H9 (cell line): ENCODE results near the gene POLK. TPM values are rescaled to one million over a fixed set of nuclear protein-coding genes. Genes with fewer than 3 reads are reported as not detected.

Experiments
- DNase-seq: peaks from one replicate; pipeline ENCODE4 v3.0.0-alpha.2; 2017
- H2AFZ ChIP-seq: one replicate; pipeline ENCODE4 v1.6.1; 2013; ENCODE audit warnings: mild to moderate bottlenecking, low read length, control low read depth, moderate library complexity
- H2AK5ac ChIP-seq: 2 replicates; pipeline ENCODE4 v1.6.1; 2013; ENCODE audit warnings: low read length, control low read depth, mixed read lengths; ENCODE audit not compliant: insufficient read length
- H2BK120ac ChIP-seq: one replicate; pipeline ENCODE4 v1.6.1; 2013; ENCODE audit warnings: low read depth, mild to moderate bottlenecking, low read length, control low read depth, inconsistent platforms; ENCODE audit not compliant: poor library complexity, severe bottlenecking
- H2BK12ac ChIP-seq: 2 replicates; pipeline ENCODE4 v1.6.1; 2013; ENCODE audit warnings: low read length, control low read depth, mixed read lengths, low read depth; ENCODE audit not compliant: insufficient read length
- H2BK15ac ChIP-seq: 2 replicates; pipeline ENCODE4 v1.6.1; 2013; ENCODE audit warnings: low read depth, low read length, control low read depth
- H2BK20ac ChIP-seq: one replicate; pipeline ENCODE4 v1.6.1; 2013; ENCODE audit warnings: low read depth, mild to moderate bottlenecking, low read length, control low read depth, inconsistent platforms; ENCODE audit not compliant: poor library complexity, severe bottlenecking
- H2BK5ac ChIP-seq: 2 replicates; pipeline ENCODE4 v1.6.1; 2013; ENCODE audit warnings: low read length, control low read depth, mixed read lengths; ENCODE audit not compliant: insufficient read length
- H3K14ac ChIP-seq: 2 replicates; pipeline ENCODE4 v1.6.1; 2013; ENCODE audit warnings: low read length, control low read depth; ENCODE audit not compliant: insufficient read depth
- H3K18ac ChIP-seq: 2 replicates; pipeline ENCODE4 v1.6.1; 2013; ENCODE audit warnings: low read depth, mild to moderate bottlenecking, mixed read lengths, low read length, control low read depth; ENCODE audit not compliant: insufficient read length
- H3K23ac ChIP-seq: 2 replicates; pipeline ENCODE4 v1.6.1; 2013; ENCODE audit warnings: low read length, control low read depth, mixed read lengths, low read depth; ENCODE audit not compliant: insufficient read length
- H3K23me2 ChIP-seq: 2 replicates; pipeline ENCODE4 v1.6.1; 2013; ENCODE audit warnings: low read depth, mild to moderate bottlenecking, mixed read lengths, low read length, control low read depth; ENCODE audit not compliant: insufficient read length, poor library complexity, severe bottlenecking
- H3K27ac ChIP-seq: 2 replicates; pipeline ENCODE4 v1.5.1; 2013; ENCODE audit warnings: low read length, control low read depth, mixed read lengths, low read depth; ENCODE audit not compliant: insufficient read length
- H3K27me3 ChIP-seq: 2 replicates; pipeline ENCODE4 v1.6.1; 2013; ENCODE audit warnings: low read length, control low read depth, inconsistent platforms; ENCODE audit not compliant: insufficient read depth
- H3K4ac ChIP-seq: 2 replicates; pipeline ENCODE4 v1.6.1; 2013; ENCODE audit warnings: low read depth, mild to moderate bottlenecking, control low read depth, inconsistent platforms, low read length, moderate library complexity
- H3K4me1 ChIP-seq: 2 replicates; pipeline ENCODE4 v1.6.1; 2013; ENCODE audit warnings: low read length, control low read depth, inconsistent platforms; ENCODE audit not compliant: insufficient read depth
- H3K4me2 ChIP-seq: 2 replicates; pipeline ENCODE4 v1.6.1; 2013; ENCODE audit warnings: low read length, control low read depth, mixed read lengths; ENCODE audit not compliant: insufficient read length, insufficient read depth
- H3K56ac ChIP-seq: 2 replicates; pipeline ENCODE4 v1.6.1; 2013; ENCODE audit warnings: low read depth, mild to moderate bottlenecking, mixed read lengths, low read length, control low read depth; ENCODE audit not compliant: insufficient read length
- H3K79me1 ChIP-seq: 2 replicates; pipeline ENCODE4 v1.6.1; 2013; ENCODE audit warnings: low read depth, mild to moderate bottlenecking, moderate library complexity, low read length, control low read depth, inconsistent platforms; ENCODE audit not compliant: insufficient read depth, poor library complexity, severe bottlenecking
- H3K79me2 ChIP-seq: 2 replicates; pipeline ENCODE4 v1.6.1; 2013; ENCODE audit warnings: low read length, control low read depth, inconsistent platforms; ENCODE audit not compliant: insufficient read depth
- H3K9ac ChIP-seq: 2 replicates; pipeline ENCODE4 v1.6.1; 2013; ENCODE audit warnings: low read length, control low read depth, mixed read lengths; ENCODE audit not compliant: insufficient read length; ENCODE audit errors: extremely low read depth
- H3K9me3 ChIP-seq: one replicate; pipeline ENCODE4 v1.6.1; 2013; ENCODE audit warnings: low read depth, low read length, inconsistent platforms; ENCODE audit not compliant: control insufficient read depth
- H3T11ph ChIP-seq: one replicate; pipeline ENCODE4 v1.6.1; 2013; ENCODE audit warnings: mild to moderate bottlenecking, low read length, control low read depth, inconsistent platforms
- H4K20me1 ChIP-seq: one replicate; pipeline ENCODE4 v1.6.1; 2013; ENCODE audit not compliant: control insufficient read depth, insufficient read length, insufficient read depth
- H4K5ac ChIP-seq: 2 replicates; pipeline ENCODE4 v1.6.1; 2013; ENCODE audit warnings: low read depth, mild to moderate bottlenecking, mixed read lengths, low read length, control low read depth; ENCODE audit not compliant: insufficient read length
- H4K8ac ChIP-seq: replicated peaks from 2 replicates; pipeline ENCODE4 v1.6.1; 2013; ENCODE audit warnings: low read length, control low read depth, mixed read lengths, low read depth; ENCODE audit not compliant: insufficient read length
- H4K91ac ChIP-seq: 2 replicates; pipeline ENCODE4 v1.6.1; 2013; ENCODE audit warnings: low read depth, mild to moderate bottlenecking, moderate library complexity, mixed read lengths, low read length, control low read depth; ENCODE audit not compliant: insufficient read length
- H3K27ac Mint-ChIP-seq, 3 experiments: 2 replicates in 2 of 3; 3 replicates in 1 of 3; pipeline ENCODE4 v1.8.0; 2020 to 2021; ENCODE audit warnings: mixed read lengths in 3 of 3, mild to moderate bottlenecking in 1 of 3, moderate library complexity in 1 of 3
- H3K27me3 Mint-ChIP-seq: 2 replicates; pipeline ENCODE4 v1.8.0; 2021; ENCODE audit warnings: low read depth, mild to moderate bottlenecking, moderate library complexity, mixed read lengths
- H3K36me3 Mint-ChIP-seq, 3 experiments: 2 replicates in 2 of 3; 3 replicates in 1 of 3; pipeline ENCODE4 v1.8.0; 2020 to 2021; ENCODE audit warnings: low read depth in 3 of 3, mixed read lengths in 3 of 3; ENCODE audit not compliant: insufficient read depth in 1 of 3
- H3K4me1 Mint-ChIP-seq, 2 experiments: 2 replicates each; pipeline ENCODE4 v1.8.0; 2020; ENCODE audit warnings: mixed read lengths in 2 of 2
- H3K4me3 Mint-ChIP-seq, 2 experiments: 2 replicates in 1 of 2; 3 replicates in 1 of 2; pipeline ENCODE4 v1.8.0; 2020 to 2021; ENCODE audit warnings: mild to moderate bottlenecking in 2 of 2, mixed read lengths in 2 of 2, moderate library complexity in 1 of 2
- H3K9me3 Mint-ChIP-seq, 2 experiments: 2 replicates in 1 of 2; 3 replicates in 1 of 2; pipeline ENCODE4 v1.8.0; 2020; ENCODE audit warnings: mild to moderate bottlenecking in 2 of 2, mixed read lengths in 2 of 2, moderate library complexity in 1 of 2
- WGBS: extraction: QIAGEN DNeasy Blood & Tissue Kit; methylation state at CpG from one replicate; pipeline ENCODE4 v1.1.7; 2013; ENCODE audit warnings: missing lambda C conversion rate, low lambda C conversion rate, mixed read lengths; ENCODE audit not compliant: insufficient read length; ENCODE audit errors: extremely low coverage; 5-methylcytosine and 5-hydroxymethylcytosine counted together
- total RNA-seq: library from RNA; stranded (reverse); gene quantifications from 2 replicates; pipeline ENCODE4 v1.2.1, GENCODE V29; 2021
- TF ChIP-seq, protein P1 (sequence below): fragments of 200-600 bp; sonication (generic); conservative IDR thresholded peaks from 3 replicates; pipeline ENCODE4 v1.8.0; 2021; ENCODE audit warnings: antibody characterized with exemption, mild to moderate bottlenecking

The POLK gene
- total RNA-seq, 1 experiment from 2014 or later, result 7.6 TPM

DNA sequence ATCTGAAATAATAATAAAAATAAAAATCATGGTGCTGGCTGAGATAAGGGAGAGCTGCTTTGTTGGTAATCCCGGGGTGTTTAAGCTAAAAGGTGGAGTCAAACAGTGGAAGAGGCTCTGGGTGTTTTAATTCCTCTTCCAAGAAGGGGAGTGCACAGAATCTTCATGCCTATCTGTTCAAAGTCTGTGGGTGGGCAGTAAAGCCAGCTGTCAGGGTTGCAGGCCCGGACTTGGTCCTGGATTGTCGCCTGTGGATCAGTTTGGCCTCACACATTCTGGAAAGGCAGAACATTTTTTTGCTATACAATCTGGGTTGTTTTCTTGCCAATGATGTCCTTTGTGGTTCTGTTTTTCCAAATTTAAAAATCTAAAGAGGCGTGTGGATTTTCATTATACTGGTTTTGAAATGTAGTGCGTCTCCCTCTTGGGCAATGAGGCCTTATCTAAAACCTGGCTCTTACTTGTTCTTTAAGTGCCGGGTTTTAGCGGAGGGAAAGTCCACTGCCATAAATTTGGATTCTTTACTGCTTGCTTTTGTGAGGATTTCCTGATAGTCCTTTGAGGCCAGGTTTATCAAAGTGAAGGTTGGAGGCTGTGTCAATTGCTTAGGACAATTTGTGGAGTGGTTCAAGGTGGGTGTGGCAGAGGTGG lies 105.4 kb downstream of the POLK start:
- H3K4me2 ChIP-seq, result no peak overlapping the region
- H4K5ac ChIP-seq, result no peak overlapping the region
- no peak overlapping the region for H3K9ac ChIP-seq
- Mint-ChIP-seq H3K9me3 (no peaks in the 10 kb centered on the region; a peak in 1 of 5 replicates), H3K4me1 (peaks cover 16 to 20% of the 10 kb centered on the region in 2 experiments), H3K4me3 (no peak overlapping the region), H3K27ac (no peak overlapping the region; a peak in 2 of 7 replicates), H3K36me3 (no peaks in the 10 kb centered on the region), H3K27me3 (0 out of 2 replicates have a peak, but pooled peaks cover 3% of the 10 kb centered on the region)
- no peak overlapping the region for H3K18ac ChIP-seq
- H3K79me1 ChIP-seq, result no peaks in the 10 kb centered on the region
- no peak overlapping the region for H2AFZ ChIP-seq
- no peaks in the 10 kb centered on the region; the same call in 1 of the 2 replicates for H3K79me2 ChIP-seq
- H3K14ac ChIP-seq, result no peak overlapping the region
- H3K56ac ChIP-seq, result no peak overlapping the region
- H3K23me2 ChIP-seq, result peaks cover under 1% of the 10 kb centered on the region
- H2BK15ac ChIP-seq, result no peak overlapping the region
- H3T11ph ChIP-seq, result no peak overlapping the region
- no CpG with 5 or more reads among the region's 7 CpGs for WGBS
- H2BK120ac ChIP-seq, result no peak overlapping the region
- no peaks in the 10 kb centered on the region for H3K4me1 ChIP-seq
- no peak overlapping the region for H2AK5ac ChIP-seq
- H2BK12ac ChIP-seq, result no peak overlapping the region
- H2BK5ac ChIP-seq, result no peak overlapping the region
- H4K91ac ChIP-seq, result no peak overlapping the region
- H4K20me1 ChIP-seq, result no peaks in the 10 kb centered on the region
- H2BK20ac ChIP-seq, result no peak overlapping the region
- H3K9me3 ChIP-seq, result no peaks in the 10 kb centered on the region
- no peak overlapping the region for H3K23ac ChIP-seq
- H3K4ac ChIP-seq, result no peak overlapping the region
- no peak overlapping the region for H3K27ac ChIP-seq
- no peak overlapping the region for H4K8ac ChIP-seq
- DNase-seq, result no peak
- TF ChIP-seq, protein P1, sequence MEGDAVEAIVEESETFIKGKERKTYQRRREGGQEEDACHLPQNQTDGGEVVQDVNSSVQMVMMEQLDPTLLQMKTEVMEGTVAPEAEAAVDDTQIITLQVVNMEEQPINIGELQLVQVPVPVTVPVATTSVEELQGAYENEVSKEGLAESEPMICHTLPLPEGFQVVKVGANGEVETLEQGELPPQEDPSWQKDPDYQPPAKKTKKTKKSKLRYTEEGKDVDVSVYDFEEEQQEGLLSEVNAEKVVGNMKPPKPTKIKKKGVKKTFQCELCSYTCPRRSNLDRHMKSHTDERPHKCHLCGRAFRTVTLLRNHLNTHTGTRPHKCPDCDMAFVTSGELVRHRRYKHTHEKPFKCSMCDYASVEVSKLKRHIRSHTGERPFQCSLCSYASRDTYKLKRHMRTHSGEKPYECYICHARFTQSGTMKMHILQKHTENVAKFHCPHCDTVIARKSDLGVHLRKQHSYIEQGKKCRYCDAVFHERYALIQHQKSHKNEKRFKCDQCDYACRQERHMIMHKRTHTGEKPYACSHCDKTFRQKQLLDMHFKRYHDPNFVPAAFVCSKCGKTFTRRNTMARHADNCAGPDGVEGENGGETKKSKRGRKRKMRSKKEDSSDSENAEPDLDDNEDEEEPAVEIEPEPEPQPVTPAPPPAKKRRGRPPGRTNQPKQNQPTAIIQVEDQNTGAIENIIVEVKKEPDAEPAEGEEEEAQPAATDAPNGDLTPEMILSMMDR, result no peak
- H3K27me3 ChIP-seq, result no peaks in the 10 kb centered on the region
